GM12892 (cell line): Measurements from ENCODE around the gene SHH.

Experiments
- POLR2A ChIP-seq: IDR thresholded peaks from 2 replicates; pipeline ENCODE4 v1.6.1; 2011; ENCODE audit warnings: low read depth, low read length, control low read depth
- TAF1 ChIP-seq: IDR thresholded peaks from 2 replicates; pipeline ENCODE4 v1.6.1; 2011; ENCODE audit warnings: low read depth, mild to moderate bottlenecking, control low read depth, low read length, borderline replicate concordance

DNA sequence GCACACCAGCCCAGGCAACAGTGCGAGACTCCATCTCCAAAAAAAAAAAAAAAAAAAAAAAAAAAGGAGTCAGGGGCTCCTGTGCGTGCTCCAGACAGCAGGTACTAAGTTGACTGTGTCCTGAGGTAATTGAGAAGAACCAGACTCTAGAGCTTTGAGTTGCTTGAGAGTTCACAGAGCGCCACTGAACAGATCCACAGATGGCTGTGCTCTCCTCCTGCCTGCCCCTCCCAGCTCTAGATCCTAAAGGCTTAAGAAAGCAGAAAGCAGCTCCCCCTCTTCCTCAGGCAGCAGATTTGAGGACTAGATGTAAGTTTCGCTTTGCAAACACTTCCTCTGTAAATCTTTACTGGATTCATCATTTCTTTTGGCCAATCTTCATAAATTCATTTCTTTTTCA lies 38.7 kb downstream of the SHH start:
- no peak for TF ChIP-seq POLR2A
- no peak for TF ChIP-seq TAF1
